Fibroblast of the conjunctiva (primary cell): ENCODE data around the gene AGMO.

ENCODE experiments used
- DNase-seq: peaks from one replicate; pipeline ENCODE4 v3.0.0-alpha.2; 2010; ENCODE audit warnings: low read depth

Gene AGMO

GRCh38 chr7:15498465-15498864 lies 63.4 kb downstream of the AGMO start:
- DNase-seq, result no peak

DNA sequence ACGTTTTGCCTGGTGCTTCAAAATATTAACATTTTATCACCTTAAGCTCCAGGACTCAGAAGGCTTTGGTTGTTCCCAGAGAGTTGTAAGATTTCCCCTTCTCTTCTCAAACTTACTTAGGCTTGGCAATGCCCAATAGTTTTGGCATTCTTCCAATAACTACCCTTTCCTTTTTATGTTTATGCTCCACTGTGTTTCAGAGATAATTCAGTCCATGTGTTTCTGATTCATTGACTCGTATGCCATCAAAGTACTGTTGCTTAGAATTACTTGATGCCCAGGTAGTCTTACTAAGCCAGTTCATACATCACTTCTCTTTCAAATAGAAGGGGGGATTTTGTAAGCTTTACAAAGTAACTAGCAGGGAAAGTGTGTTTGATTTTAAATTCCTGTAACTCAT lies 66.6 kb downstream of the AGMO start:
- DNase-seq, result no peak

- DNase-seq, result no peak
Measured at GRCh38 chr7:15494711-15495110, 67.1 kb downstream of the AGMO start.

DNA sequence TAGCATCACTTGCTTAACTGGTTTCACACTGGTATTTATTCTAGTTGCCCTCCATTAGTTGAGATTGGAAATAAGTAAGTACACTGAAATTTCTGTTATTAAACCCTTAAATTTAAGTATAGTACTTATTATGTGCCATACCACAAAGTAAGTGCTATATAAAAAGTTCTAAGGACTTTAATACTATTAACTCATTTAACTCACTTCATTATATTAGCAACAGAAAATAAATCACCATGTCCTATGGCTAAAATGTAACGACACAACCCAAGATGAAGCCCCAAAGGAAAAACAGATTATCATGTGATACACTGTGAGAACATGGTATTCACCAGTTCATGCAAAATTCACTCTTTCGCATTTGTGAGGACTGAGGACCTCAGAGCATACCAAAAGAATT lies 70.5 kb downstream of the AGMO start:
- no peak for DNase-seq

DNA sequence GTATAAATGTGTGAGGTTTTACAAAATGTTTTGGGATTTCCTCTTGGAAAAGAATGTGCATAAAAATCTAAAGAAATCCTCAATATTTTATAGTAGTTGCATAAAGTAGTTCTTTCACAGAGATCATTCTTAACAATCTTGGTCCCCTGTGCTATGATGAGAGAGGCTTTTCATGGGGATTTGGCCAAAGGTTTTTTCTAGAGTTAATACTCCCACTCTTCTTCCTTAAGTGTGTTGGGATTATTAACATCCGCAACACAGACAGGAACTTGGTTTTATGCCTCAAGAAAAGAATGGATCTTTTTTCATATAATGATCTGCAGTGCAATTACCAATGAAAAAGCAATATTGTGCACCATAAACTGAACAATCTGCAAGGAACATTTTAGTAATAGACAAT lies 71.5 kb downstream of the AGMO start:
- DNase-seq, result no peak

- no peak for DNase-seq
Measured at GRCh38 chr7:15489861-15490260, 72.0 kb downstream of the AGMO start.

DNA sequence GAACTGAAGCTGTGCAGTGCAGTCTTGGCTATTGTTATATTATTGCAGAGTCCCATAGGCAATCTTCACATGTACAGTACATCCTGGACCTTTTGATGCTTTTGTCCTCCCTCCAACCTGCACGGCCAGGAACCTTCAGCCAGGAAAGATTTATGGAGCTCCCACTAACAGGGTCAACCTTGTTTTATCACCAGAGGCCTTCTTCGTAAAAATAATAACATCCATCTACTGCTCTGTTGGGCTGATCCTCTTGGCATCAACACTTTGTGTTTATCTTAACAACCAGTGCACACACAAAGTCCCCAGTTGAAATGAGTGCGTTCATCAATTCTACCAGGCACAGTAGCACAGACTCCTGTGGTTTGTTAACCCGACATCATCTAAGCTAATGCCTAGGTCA lies 72.4 kb downstream of the AGMO start:
- no peak for DNase-seq

GRCh38 chr7:15488401-15488800 lies 73.4 kb downstream of the AGMO start:
- no peak for DNase-seq

GRCh38 chr7:15487896-15488295 lies 73.9 kb downstream of the AGMO start:
- DNase-seq, result no peak

- no peak for DNase-seq
Measured at GRCh38 chr7:15485998-15486397, 75.8 kb downstream of the AGMO start.

DNA sequence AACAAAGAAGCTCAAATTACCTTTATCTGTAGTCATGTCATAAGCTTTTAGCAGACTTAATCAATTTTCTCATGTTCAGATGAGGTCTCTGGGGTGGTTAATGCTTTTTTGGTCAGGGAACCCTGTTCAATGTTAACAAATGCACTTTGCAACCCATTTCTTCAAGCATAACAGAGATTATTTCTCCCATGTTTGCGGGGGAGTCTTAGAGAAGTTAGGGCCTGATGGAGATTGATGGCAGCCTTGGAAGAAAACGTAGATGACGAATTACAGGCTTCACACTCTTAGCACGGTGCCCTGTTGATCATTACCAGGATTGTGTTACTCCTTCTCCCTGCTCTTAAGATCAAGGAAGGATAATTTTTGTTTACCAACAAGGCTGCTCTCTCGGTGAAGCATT lies 76.4 kb downstream of the AGMO start:
- DNase-seq, result no peak

DNA sequence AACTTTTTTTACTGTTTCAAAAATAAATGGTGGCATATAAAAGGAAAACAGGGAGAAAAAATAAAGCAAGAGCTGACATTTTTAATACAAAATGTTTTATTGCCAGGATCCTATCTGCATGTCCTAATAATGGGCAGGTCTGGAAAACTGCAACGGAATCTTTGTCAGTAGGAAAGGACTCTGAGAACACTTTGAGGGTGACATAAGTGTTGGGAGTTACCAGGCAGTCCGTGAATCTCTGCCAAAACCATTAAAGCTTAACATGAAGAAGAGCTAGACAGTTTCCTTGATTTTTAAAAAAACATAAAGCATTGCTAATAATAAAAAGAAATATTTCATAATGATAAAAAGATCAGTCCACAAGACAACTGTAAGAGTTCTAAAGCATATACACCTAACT lies 80.7 kb downstream of the AGMO start:
- no peak for DNase-seq

GRCh38 chr7:15478401-15478800 lies 83.4 kb downstream of the AGMO start:
- no peak for DNase-seq

GRCh38 chr7:15476531-15476918 lies 85.3 kb downstream of the AGMO start:
- no peak for DNase-seq

GRCh38 chr7:15475808-15476530 lies 85.8 kb downstream of the AGMO start:
- no peak for DNase-seq

DNA sequence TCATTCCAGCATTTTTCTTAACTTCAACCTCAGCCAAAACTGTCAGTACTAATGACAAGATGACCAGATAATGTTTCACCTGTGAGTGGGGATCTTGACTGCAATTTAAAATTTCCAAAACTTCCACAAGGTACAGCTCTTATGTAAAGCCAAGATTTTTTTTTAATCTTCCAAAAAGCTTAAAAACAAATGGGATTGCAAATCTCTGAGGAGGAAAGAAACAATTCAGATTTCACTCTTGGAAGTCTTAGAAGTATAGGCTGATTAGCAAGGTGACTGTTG lies 90.2 kb downstream of the AGMO start:
- DNase-seq, result no peak

- DNase-seq, result no peak
Measured at GRCh38 chr7:15470825-15471668, 90.8 kb downstream of the AGMO start.

DNA sequence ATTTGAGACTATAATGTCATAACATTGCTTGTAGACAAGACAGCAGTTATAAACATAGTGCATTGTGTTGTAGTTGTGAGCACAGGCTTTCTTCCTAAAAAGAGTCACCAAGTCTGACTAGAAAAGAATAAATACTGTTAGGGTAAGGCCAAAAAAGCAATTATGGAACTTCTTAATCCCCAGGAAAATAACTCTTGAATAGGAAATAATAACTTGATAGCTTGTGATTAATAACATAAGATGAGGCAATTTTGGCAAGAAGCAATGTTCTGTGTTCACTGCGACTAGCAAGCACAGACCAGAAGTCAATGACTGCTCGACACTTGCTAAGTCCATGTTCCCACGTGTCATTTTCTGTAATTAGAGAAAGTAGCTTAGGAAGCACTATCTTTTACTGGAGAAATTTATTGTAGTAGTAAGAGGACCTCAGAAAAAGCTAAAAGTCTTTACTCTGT lies 97.1 kb downstream of the AGMO start:
- DNase-seq, result no peak

DNA sequence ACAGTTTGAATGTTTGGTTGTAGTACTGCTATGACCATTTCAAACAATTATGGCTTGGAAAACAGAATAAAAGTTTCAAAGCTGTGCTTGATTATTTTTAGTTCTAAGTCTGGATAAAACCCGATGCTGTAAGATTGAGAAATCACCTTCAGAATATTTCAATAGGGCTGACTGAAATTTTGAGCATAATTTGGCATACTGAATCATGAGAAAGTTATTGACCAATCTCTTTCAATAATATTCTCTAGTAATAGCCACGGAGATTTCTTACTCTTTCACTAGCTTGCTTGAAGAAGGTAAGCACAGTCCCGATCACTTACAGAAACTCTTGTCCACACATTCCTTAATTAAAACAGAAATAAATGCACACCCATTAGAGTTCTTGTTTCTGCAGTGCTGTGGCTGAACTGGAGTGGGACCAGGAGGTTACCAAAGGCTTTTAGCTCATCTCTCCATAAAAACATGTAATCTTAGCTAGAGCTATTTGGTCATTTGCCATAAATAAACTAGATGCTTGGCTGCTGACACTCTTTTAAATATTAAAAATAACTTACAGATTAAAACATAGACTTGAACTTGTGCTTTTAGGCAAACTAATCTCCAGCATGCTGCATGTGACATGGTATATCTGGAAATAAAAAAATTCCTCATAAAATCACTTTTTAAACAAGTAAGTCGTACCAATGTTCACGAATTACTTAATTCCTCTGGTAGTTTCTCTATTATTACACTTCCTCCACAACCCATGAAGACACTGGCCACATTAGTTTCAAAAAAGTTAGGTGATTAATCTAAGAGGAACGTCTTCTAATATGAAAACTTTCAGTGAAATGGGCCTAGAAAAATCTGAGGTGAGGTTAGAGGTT lies 97.8 kb downstream of the AGMO start:
- peak; percentile 26 for DNase-seq

DNA sequence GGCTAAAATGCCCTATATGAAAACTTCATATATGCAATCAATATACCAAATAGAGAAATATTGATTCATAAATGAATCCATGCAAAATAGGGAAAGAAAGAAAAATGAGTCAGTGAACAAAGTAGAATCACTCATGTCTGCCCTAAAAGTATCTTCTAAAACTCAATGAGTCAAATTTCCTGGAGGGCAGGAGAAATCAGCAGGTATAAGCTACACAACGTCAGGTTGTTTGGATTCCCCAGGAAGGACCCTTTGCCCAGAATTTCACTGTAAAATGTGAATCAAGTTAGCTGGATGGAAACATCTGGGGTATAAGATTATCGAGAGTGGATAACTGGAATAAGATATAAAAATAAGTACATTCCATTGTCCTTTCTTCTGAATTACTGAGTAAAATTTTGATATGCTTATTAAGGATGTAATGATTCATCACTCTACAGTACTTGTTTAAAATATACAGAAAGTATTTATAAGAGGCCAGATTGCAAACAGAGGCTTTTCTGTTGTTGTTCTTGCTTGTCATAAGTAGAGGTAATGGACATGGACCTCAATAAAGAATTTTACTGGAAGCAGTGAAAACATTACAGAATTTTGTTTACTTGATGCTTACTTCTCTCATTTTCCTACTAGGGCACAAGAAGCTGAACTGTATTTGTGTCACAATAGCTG lies 99.0 kb downstream of the AGMO start:
- DNase-seq, result no peak

GRCh38 chr7:15461576-15461975 lies 100.2 kb downstream of the AGMO start:
- DNase-seq, result peak; percentile 77

- no peak for DNase-seq
Measured at GRCh38 chr7:15459018-15459615, 102.7 kb downstream of the AGMO start.
